ENCODE data around the gene BCL2L15. TPM values are rescaled to one million over a fixed set of nuclear protein-coding genes. Genes with fewer than 3 reads are reported as not detected.

Gene BCL2L15
- total and polyA plus RNA-seq, 2 of the 8 experiments (the other 6 are each of a cell fraction or from before 2014, with no cell fraction given) = 0.32 to 0.36 TPM

GRCh38 chr1:113912594-113913311 lies 25.4 kb upstream of the BCL2L15 start:
- Histone ChIP-seq H2AFZ (ENCODE audit: low read length) (no peak overlapping the region), H2BK5ac (ENCODE audit: low read depth, low read length) (no peak overlapping the region), H2BK15ac (ENCODE audit: low read length) (no peak overlapping the region), H3K9me3 (ENCODE audit: insufficient read depth in 2 of 2, low read depth in 1 of 2, low read length in 1 of 2) (no peaks in the 10 kb centered on the region), H3K27ac (ENCODE audit: low read depth, low read length) (no peak overlapping the region), H3K4me2 (ENCODE audit: insufficient read depth in 1 of 2, low read depth in 2 of 2, low read length in 2 of 2) (no peak overlapping the region), H3K79me1 (ENCODE audit: low read depth, low read length) (no peaks in the 10 kb centered on the region), H3K36me3 (ENCODE audit: control insufficient read depth in 2 of 4, insufficient read depth in 4 of 4, low read length in 3 of 4) (peaks cover 2 to 24% (median 14%) of the 10 kb centered on the region in 4 experiments; a peak in 5 of 8 replicates), H3K4me1 (replicated peaks in 1 of 4; ENCODE audit: control insufficient read depth in 3 of 4, insufficient read depth in 4 of 4, low read length in 3 of 4) (no peaks in the 10 kb centered on the region), H3K4ac (replicated peaks; ENCODE audit: insufficient read length, low read depth, low read length) (no peak overlapping the region), H3K79me2 (ENCODE audit: control insufficient read depth in 1 of 2, insufficient read depth in 2 of 2, low read length in 2 of 2) (no peaks in the 10 kb centered on the region), H3K14ac (ENCODE audit: insufficient read length) (no peak overlapping the region), H3K18ac (ENCODE audit: extremely low read depth, low read length) (no peak overlapping the region), H3K4me3 (ENCODE audit: extremely low read depth in 1 of 4, insufficient read depth in 2 of 4, low read depth in 3 of 4, low read length in 4 of 4) (no peak overlapping the region), H2AK5ac (ENCODE audit: low read depth, low read length) (no peak overlapping the region), H3K27me3 (replicated peaks in 1 of 4; ENCODE audit: control insufficient read depth in 3 of 4, extremely low read depth in 1 of 4, insufficient read depth in 3 of 4, low read length in 3 of 4) (no peaks in the 10 kb centered on the region), H2BK12ac (ENCODE audit: low read depth, low read length) (no peak overlapping the region), H3K9ac (replicated peaks in 1 of 4; ENCODE audit: extremely low read depth in 1 of 4, low read depth in 3 of 4, low read length in 3 of 4) (no peak overlapping the region; a peak in 1 of 7 replicates), H2BK20ac (ENCODE audit: low read length) (no peak overlapping the region), H4K5ac (ENCODE audit: insufficient read length, low read depth, low read length) (no peak overlapping the region), H4K20me1 (replicated peaks in 1 of 2; ENCODE audit: control insufficient read depth in 1 of 2, insufficient read depth in 2 of 2, low read length in 2 of 2) (no peaks in the 10 kb centered on the region), H2BK120ac (replicated peaks; ENCODE audit: low read depth, low read length) (no peak overlapping the region), H4K8ac (ENCODE audit: extremely low read depth, insufficient read depth, low read length) (no peak overlapping the region), H3K23ac (ENCODE audit: insufficient read length) (no peak overlapping the region), H3K56ac (replicated peaks; ENCODE audit: insufficient read length, low read depth, low read length) (no peak overlapping the region), H4K91ac (replicated peaks; ENCODE audit: insufficient read length, low read length) (no peak overlapping the region), H3K23me2 (ENCODE audit: low read depth, low read length) (no peaks in the 10 kb centered on the region)
- FAIRE-seq (no peak), DNase-seq (ENCODE audit: low read depth in 1 of 2, low spot score in 2 of 2) (no peak)
- WGBS, 2 experiments (ENCODE audit: extremely low coverage in 1 of 2, insufficient coverage in 1 of 2, insufficient read length in 1 of 2, insufficient replicate concordance in 2 of 2, low coverage in 1 of 2, low lambda C conversion rate in 2 of 2, missing lambda C conversion rate in 1 of 2) = 74% methylated on average over 6 of the region's 6 CpGs; no CpG with 5 or more reads in 1 of the 2 experiments
- TF ChIP-seq BACH1 (IDR thresholded peaks at IDR 0.05; ENCODE audit: low read length) (no peak), MAFK (IDR thresholded peaks at IDR 0.05; ENCODE audit: low read depth, low read length) (no peak)
- CTCF ChIA-PET (ENCODE audit: partially characterized antibody) = interaction anchor here (0.6 to 0.8 kb wide), 2 partner anchors 77 to 388 kb away, joined by 3 read pairs; no protein-coding TSS in a partner anchor
- POLR2A ChIA-PET (ENCODE audit: partially characterized antibody) = interaction anchor here (1.1 kb wide), 1 partner anchor 14 kb away, joined by 3 read pairs; no protein-coding TSS in a partner anchor
